ENCODE results near the gene SOX5.

DNA sequence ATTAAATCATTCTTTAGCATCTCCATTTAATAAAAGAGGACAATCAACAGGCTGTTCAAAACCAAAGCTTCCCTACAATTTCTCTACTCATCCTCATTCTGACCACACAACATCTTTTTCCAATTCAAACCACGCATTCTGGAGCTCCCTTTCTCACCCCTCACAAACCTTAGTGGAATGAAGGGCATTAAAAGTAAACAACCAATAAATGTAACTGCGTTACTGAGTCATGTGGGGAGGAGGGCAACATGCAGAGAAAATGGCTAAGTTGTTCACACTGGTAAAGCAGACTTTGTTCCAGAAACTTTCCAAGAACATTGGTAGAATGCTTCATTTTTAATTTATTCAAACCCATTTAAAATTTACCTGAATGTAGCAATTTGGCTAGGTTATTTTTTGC, 19.6 kb downstream of the SOX5 start:
- TF ChIP-seq, protein P1, sequence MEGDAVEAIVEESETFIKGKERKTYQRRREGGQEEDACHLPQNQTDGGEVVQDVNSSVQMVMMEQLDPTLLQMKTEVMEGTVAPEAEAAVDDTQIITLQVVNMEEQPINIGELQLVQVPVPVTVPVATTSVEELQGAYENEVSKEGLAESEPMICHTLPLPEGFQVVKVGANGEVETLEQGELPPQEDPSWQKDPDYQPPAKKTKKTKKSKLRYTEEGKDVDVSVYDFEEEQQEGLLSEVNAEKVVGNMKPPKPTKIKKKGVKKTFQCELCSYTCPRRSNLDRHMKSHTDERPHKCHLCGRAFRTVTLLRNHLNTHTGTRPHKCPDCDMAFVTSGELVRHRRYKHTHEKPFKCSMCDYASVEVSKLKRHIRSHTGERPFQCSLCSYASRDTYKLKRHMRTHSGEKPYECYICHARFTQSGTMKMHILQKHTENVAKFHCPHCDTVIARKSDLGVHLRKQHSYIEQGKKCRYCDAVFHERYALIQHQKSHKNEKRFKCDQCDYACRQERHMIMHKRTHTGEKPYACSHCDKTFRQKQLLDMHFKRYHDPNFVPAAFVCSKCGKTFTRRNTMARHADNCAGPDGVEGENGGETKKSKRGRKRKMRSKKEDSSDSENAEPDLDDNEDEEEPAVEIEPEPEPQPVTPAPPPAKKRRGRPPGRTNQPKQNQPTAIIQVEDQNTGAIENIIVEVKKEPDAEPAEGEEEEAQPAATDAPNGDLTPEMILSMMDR (IDR thresholded peaks at IDR 0.05) = no peak
- TF ChIP-seq EZH2 (IDR thresholded peaks at IDR 0.05; ENCODE audit: borderline replicate concordance, insufficient read depth, low read depth, low read length, poor library complexity, severe bottlenecking) = no peak

All from B cell (primary cell).